Gastrocnemius medialis (tissue), 4 donors: ENCODE results near the gene NIPAL1.

Source experiments
- POLR2A ChIP-seq, 2 donors: fragments of 450-650 bp; IDR thresholded peaks; one replicate each; pipeline ENCODE4 v1.6.1; 2017; ENCODE audit warnings: antibody characterized with exemption in 2 of 2, mild to moderate bottlenecking in 2 of 2, moderate library complexity in 2 of 2
- TF ChIP-seq, protein P1 (sequence below), 5 experiments: fragments of 450-650 bp in 3 of 5; fragments of 200-600 bp in 2 of 5; sonication (generic) in 2 of 5; IDR thresholded peaks in 4 of 5; conservative IDR thresholded peaks in 1 of 5; 1 replicate in 4 of 5; 2 replicates in 1 of 5; pipeline ENCODE4 v1.5.1; 2016 to 2019; ENCODE audit warnings: antibody characterized with exemption in 5 of 5, mild to moderate bottlenecking in 3 of 5, moderate library complexity in 3 of 5

DNA sequence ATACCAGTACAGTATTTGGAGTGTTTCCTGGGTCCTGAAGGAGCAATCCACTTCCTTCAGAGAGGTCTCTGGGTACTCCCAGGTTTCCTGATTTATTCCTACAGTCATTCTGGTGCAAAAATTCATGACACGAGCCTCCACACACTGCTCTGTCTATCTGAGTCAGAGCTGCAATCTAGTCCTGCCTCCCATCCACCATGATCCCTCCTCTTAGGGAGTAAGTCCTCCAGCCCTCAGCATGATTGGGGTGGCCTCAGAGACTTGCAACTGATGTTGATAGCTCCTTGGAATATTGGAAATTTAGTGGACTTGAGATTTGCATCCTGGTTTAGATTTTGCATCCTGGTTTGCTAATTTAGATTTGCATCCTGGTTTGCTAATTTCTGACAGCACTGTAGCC is 20.6 kb upstream of the NIPAL1 start:
- TF ChIP-seq, protein P1, sequence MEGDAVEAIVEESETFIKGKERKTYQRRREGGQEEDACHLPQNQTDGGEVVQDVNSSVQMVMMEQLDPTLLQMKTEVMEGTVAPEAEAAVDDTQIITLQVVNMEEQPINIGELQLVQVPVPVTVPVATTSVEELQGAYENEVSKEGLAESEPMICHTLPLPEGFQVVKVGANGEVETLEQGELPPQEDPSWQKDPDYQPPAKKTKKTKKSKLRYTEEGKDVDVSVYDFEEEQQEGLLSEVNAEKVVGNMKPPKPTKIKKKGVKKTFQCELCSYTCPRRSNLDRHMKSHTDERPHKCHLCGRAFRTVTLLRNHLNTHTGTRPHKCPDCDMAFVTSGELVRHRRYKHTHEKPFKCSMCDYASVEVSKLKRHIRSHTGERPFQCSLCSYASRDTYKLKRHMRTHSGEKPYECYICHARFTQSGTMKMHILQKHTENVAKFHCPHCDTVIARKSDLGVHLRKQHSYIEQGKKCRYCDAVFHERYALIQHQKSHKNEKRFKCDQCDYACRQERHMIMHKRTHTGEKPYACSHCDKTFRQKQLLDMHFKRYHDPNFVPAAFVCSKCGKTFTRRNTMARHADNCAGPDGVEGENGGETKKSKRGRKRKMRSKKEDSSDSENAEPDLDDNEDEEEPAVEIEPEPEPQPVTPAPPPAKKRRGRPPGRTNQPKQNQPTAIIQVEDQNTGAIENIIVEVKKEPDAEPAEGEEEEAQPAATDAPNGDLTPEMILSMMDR (IDR thresholded peaks at IDR 0.05 in 4 of 5, conservative IDR thresholded peaks at IDR 0.05 in 1 of 5) = no peak
- TF ChIP-seq POLR2A (IDR thresholded peaks at IDR 0.05) = no peak
